Vagina (tissue), 2 donors: ENCODE results near the gene POLR1G.

Experiments
- CTCF ChIP-seq, 3 experiments: fragments of 450-650 bp in 2 of 3; fragments of 200-600 bp in 1 of 3; sonication (generic) in 1 of 3; IDR thresholded peaks; one replicate each; pipeline ENCODE4 v1.5.1; 2017 to 2019; ENCODE audit warnings: antibody characterized with exemption in 3 of 3, mild to moderate bottlenecking in 2 of 3, moderate library complexity in 2 of 3
- POLR2AphosphoS5 ChIP-seq, 2 donors: sonication (generic); formaldehyde crosslinking; IDR thresholded peaks; one replicate each; pipeline ENCODE4 v1.9.0; 2017; ENCODE audit warnings: antibody characterized with exemption in 2 of 2, mild to moderate bottlenecking in 2 of 2, low read depth in 1 of 2; ENCODE audit not compliant: insufficient read depth in 1 of 2

GRCh38 chr19:45356760-45357444 lies 49.5 kb upstream of the POLR1G start:
- TF ChIP-seq POLR2AphosphoS5 (IDR thresholded peaks at IDR 0.05; ENCODE audit: insufficient read depth in 1 of 2, low read depth in 1 of 2) = no peak
- no peak for TF ChIP-seq CTCF (IDR thresholded peaks at IDR 0.05)
